HEK293 (cell line): Measurements from ENCODE around the gene TSPAN7.

ENCODE experiments used
- CTCF ChIP-seq: fragments of 450-650 bp; formaldehyde crosslinking; IDR thresholded peaks from 2 replicates; pipeline ENCODE4 v1.5.1; 2016; ENCODE audit warnings: missing biosample characterization, missing genetic modification characterization
- HIC1 ChIP-seq: fragments of 450-650 bp; formaldehyde crosslinking; IDR thresholded peaks from 2 replicates; pipeline ENCODE4 v1.5.1; 2016; ENCODE audit warnings: missing biosample characterization, missing genetic modification characterization
- TSHZ1 ChIP-seq: fragments of 450-650 bp; formaldehyde crosslinking; IDR thresholded peaks from 2 replicates; pipeline ENCODE4 v1.5.1; 2016; ENCODE audit warnings: missing biosample characterization, missing genetic modification characterization, borderline replicate concordance
- YY1 ChIP-seq: fragments of 450-650 bp; formaldehyde crosslinking; IDR thresholded peaks from 2 replicates; pipeline ENCODE4 v1.5.1; 2018; ENCODE audit warnings: missing biosample characterization, missing genetic modification characterization
- ZBTB11 ChIP-seq: fragments of 450-650 bp; formaldehyde crosslinking; conservative IDR thresholded peaks from 2 replicates; pipeline ENCODE4 v1.5.1; 2016; ENCODE audit warnings: low read depth, missing biosample characterization, missing genetic modification characterization
- ZNF138 ChIP-seq: fragments of 450-650 bp; formaldehyde crosslinking; IDR thresholded peaks from 2 replicates; pipeline ENCODE4 v1.5.1; 2016; ENCODE audit warnings: missing biosample characterization, missing genetic modification characterization, borderline replicate concordance
- ZNF223 ChIP-seq: fragments of 450-650 bp; formaldehyde crosslinking; IDR thresholded peaks from 2 replicates; pipeline ENCODE4 v1.5.1; 2016; ENCODE audit warnings: missing biosample characterization, missing genetic modification characterization
- ZNF302 ChIP-seq: fragments of 450-650 bp; formaldehyde crosslinking; IDR thresholded peaks from 2 replicates; pipeline ENCODE4 v1.5.1; 2016; ENCODE audit warnings: missing biosample characterization, missing genetic modification characterization, low read depth
- ZNF530 ChIP-seq: fragments of 450-650 bp; formaldehyde crosslinking; IDR thresholded peaks from 2 replicates; pipeline ENCODE4 v1.5.1; 2016; ENCODE audit warnings: low read depth, missing biosample characterization, missing genetic modification characterization
- ZNF768 ChIP-seq: fragments of 450-650 bp; formaldehyde crosslinking; IDR thresholded peaks from 2 replicates; pipeline ENCODE4 v1.5.1; 2018; ENCODE audit warnings: missing biosample characterization, mild to moderate bottlenecking, missing genetic modification characterization

GRCh38 chrX:38614485-38614884, 53.1 kb downstream of the TSPAN7 start:
- no peak for TF ChIP-seq HIC1 (tag by site-specific recombination)
- no peak for TF ChIP-seq CTCF (tag by site-specific recombination)
- TF ChIP-seq ZNF223 (tag by site-specific recombination), result no peak
- TF ChIP-seq YY1, result no peak
- no peak for TF ChIP-seq TSHZ1
- TF ChIP-seq ZNF302 (tag by site-specific recombination), result no peak
- TF ChIP-seq ZNF138 (tag by site-specific recombination), result no peak
- TF ChIP-seq ZNF530, result no peak
- TF ChIP-seq ZNF768 (tag by site-specific recombination), result no peak
- TF ChIP-seq ZBTB11 (tag by site-specific recombination), result no peak
